ENCODE measurements around the gene KANSL1L.

- no peak for TF ChIP-seq MAX (IDR thresholded peaks at IDR 0.05)
- no peak for TF ChIP-seq YY1 (IDR thresholded peaks at IDR 0.05; ENCODE audit: low read depth)
- no peak for TF ChIP-seq EP300 (IDR thresholded peaks at IDR 0.05; ENCODE audit: borderline replicate concordance)
- no peak for TF ChIP-seq CREB1 (IDR thresholded peaks at IDR 0.05; ENCODE audit: low read depth)
- no peak for TF ChIP-seq REST (IDR thresholded peaks at IDR 0.05; ENCODE audit: low read depth)
- no peak for TF ChIP-seq RAD21 (IDR thresholded peaks at IDR 0.05; ENCODE audit: low read depth)
- no peak for TF ChIP-seq NFIC (IDR thresholded peaks at IDR 0.05)
- no peak for TF ChIP-seq FOXM1 (IDR thresholded peaks at IDR 0.05; ENCODE audit: borderline replicate concordance, low read depth)
- no peak for TF ChIP-seq TAF1 (IDR thresholded peaks at IDR 0.05; ENCODE audit: low read depth)
- TF ChIP-seq TEAD4 (IDR thresholded peaks at IDR 0.05), result no peak
- TF ChIP-seq EGR1 (IDR thresholded peaks at IDR 0.05), result no peak
- no peak for TF ChIP-seq CEBPB (IDR thresholded peaks at IDR 0.05)
- TF ChIP-seq ZBTB7A (IDR thresholded peaks at IDR 0.05; ENCODE audit: low read depth), result no peak
- no peak for TF ChIP-seq USF1 (IDR thresholded peaks at IDR 0.05)
Measured at GRCh38 chr2:209986415-209986814, 184.8 kb downstream of the KANSL1L start.
